HCT116 (cell line): Measurements from ENCODE around the gene FEZF1. TPM values are rescaled to one million over a fixed set of nuclear protein-coding genes. Genes with fewer than 3 reads are reported as not detected.

Experiments
- ATAC-seq: fragments of 200-7000 bp; cut with Tn5 transposase; 2 replicates; pipeline ENCODE4 v1.9.1; 2020; ENCODE audit warnings: mild to moderate bottlenecking, moderate library complexity
- BruUV-seq: library from RNA; stranded (reverse); fragments of 400-500 nt; replicated peaks from 2 replicates; lab custom pipeline; 2021; lab: Mats Ljungman, UMichigan
- CTCF ChIA-PET: fragments of 300-600 bp; sonication (Branson Sonifier 250); formaldehyde crosslinking; loops from one replicate; lab custom pipeline; 2021; ENCODE audit warnings: antibody characterized with exemption; lab: Charles Lee
- POLR2A ChIA-PET: fragments of 300-600, 350-600 bp; sonication (Branson Sonifier 250); formaldehyde crosslinking; loops from one replicate; lab custom pipeline; 2021; ENCODE audit warnings: antibody characterized with exemption; lab: Charles Lee
- RAD21 ChIA-PET, 2 experiments: fragments of 300-600 bp; sonication (Branson Sonifier 250); formaldehyde crosslinking; loops; one replicate each; lab custom pipeline; 2023; ENCODE audit warnings: low total read pairs in 2 of 2; ENCODE audit not compliant: uncharacterized antibody in 2 of 2, unreplicated experiment in 2 of 2, low non-redundant PET in 1 of 2; lab: Charles Lee
- DNase-seq: peaks from one replicate; pipeline ENCODE4 v3.0.0-alpha.2; 2010; ENCODE audit warnings: low read depth, low spot score
- H2AFZ ChIP-seq: fragments of 200-600 bp; shearing (Covaris generic), sonication (generic); 2 replicates; pipeline ENCODE4 v1.6.1; 2017; ENCODE audit warnings: low read depth, mixed run types, mixed read lengths, antibody characterized with exemption, low read length; ENCODE audit not compliant: poor library complexity, severe bottlenecking
- H3K27ac ChIP-seq: 2 replicates; pipeline ENCODE4 v1.5.1; 2012; ENCODE audit warnings: low read depth, low read length
- H3K27me3 ChIP-seq: fragments of 200-600 bp; sonication (generic); 2 replicates; pipeline ENCODE4 v1.6.1; 2016; ENCODE audit warnings: mixed run types, low read length, mixed read lengths; ENCODE audit not compliant: insufficient read depth
- H3K36me3 ChIP-seq, 2 experiments: fragments of 200-500 bp in 1 of 2; fragments of 200-600 bp in 1 of 2; sonication (Bioruptor generic) in 1 of 2; sonication (generic) in 1 of 2; 2 replicates each; pipeline versions ENCODE4 v1.5.1 to v1.6.1; 2014 to 2016; ENCODE audit warnings: low read length in 2 of 2, inconsistent platforms in 1 of 2, mixed read lengths in 1 of 2, mixed run types in 1 of 2; ENCODE audit not compliant: insufficient read depth in 2 of 2, control insufficient read depth in 1 of 2
- H3K4me1 ChIP-seq, 2 experiments: fragments of 200-600 bp in 1 of 2; sonication (generic) in 1 of 2; 2 replicates each; pipeline versions ENCODE4 v1.5.1 to v1.6.1; 2012 to 2017; ENCODE audit warnings: low read length in 2 of 2, inconsistent platforms in 1 of 2, mild to moderate bottlenecking in 1 of 2, mixed read lengths in 1 of 2, mixed run types in 1 of 2, moderate library complexity in 1 of 2; ENCODE audit not compliant: insufficient read depth in 2 of 2, control insufficient read depth in 1 of 2
- H3K4me2 ChIP-seq: fragments of 200-600 bp; sonication (generic); 2 replicates; pipeline ENCODE4 v1.6.1; 2017; ENCODE audit warnings: mixed run types, low read length, mixed read lengths
- H3K4me3 ChIP-seq, 2 experiments: fragments of 200-600 bp in 1 of 2; sonication (generic) in 1 of 2; replicated peaks in 1 of 2; 2 replicates each; pipeline ENCODE4 v1.5.1; 2011 to 2016; ENCODE audit warnings: low read length in 2 of 2, control low read depth in 1 of 2, low read depth in 1 of 2, mild to moderate bottlenecking in 1 of 2, mixed read lengths in 1 of 2, mixed run types in 1 of 2
- H3K79me2 ChIP-seq: fragments of 200-600 bp; sonication (generic); 2 replicates; pipeline ENCODE4 v1.6.1; 2017; ENCODE audit warnings: mild to moderate bottlenecking, mixed run types, low read length, moderate library complexity, mixed read lengths; ENCODE audit not compliant: insufficient read depth
- H3K9ac ChIP-seq: fragments of 200-600 bp; sonication (generic); 2 replicates; pipeline ENCODE4 v1.6.1; 2016; ENCODE audit warnings: low read length, mixed read lengths
- H3K9me2 ChIP-seq: fragments of 200-600 bp; sonication (generic), shearing (Covaris generic); 2 replicates; pipeline ENCODE4 v1.6.1; 2017; ENCODE audit warnings: mixed run types, mild to moderate bottlenecking, moderate library complexity; ENCODE audit not compliant: insufficient read depth
- H3K9me3 ChIP-seq, 2 experiments: fragments of 200-500 bp in 1 of 2; fragments of 200-600 bp in 1 of 2; sonication (Bioruptor generic) in 1 of 2; sonication (generic) in 1 of 2; 2 replicates each; pipeline ENCODE4 v1.6.1; 2014 to 2017; ENCODE audit warnings: low read length in 2 of 2, mixed read lengths in 2 of 2, inconsistent platforms in 1 of 2, low read depth in 1 of 2, mild to moderate bottlenecking in 1 of 2, mixed run types in 1 of 2, moderate library complexity in 1 of 2; ENCODE audit not compliant: control insufficient read depth in 1 of 2, insufficient read depth in 1 of 2
- H4K20me1 ChIP-seq: fragments of 200-600 bp; sonication (generic), shearing (Covaris generic); 2 replicates; pipeline ENCODE4 v1.6.1; 2017; ENCODE audit warnings: mixed run types, mild to moderate bottlenecking, moderate library complexity; ENCODE audit not compliant: insufficient read depth
- CBX3 ChIP-seq: IDR thresholded peaks from 2 replicates; pipeline ENCODE4 v1.6.1; 2012; ENCODE audit warnings: low read depth
- CEBPB ChIP-seq: IDR thresholded peaks from 2 replicates; pipeline ENCODE4 v1.6.1; 2012; ENCODE audit warnings: low read depth
- EZH2 ChIP-seq: fragments of 200-600 bp; sonication (generic); IDR thresholded peaks from 2 replicates; pipeline ENCODE4 v1.6.1; 2017; ENCODE audit warnings: antibody characterized with exemption, mixed run types
- EZH2phosphoT487 ChIP-seq: fragments of 200-600 bp; IDR thresholded peaks from 2 replicates; pipeline ENCODE4 v1.6.1; 2018; ENCODE audit warnings: antibody characterized with exemption, borderline replicate concordance
- FOSL1 ChIP-seq: IDR thresholded peaks from 2 replicates; pipeline ENCODE4 v1.6.1; 2012; ENCODE audit warnings: low read depth
- JUND ChIP-seq: IDR thresholded peaks from 2 replicates; pipeline ENCODE4 v1.6.1; 2012
- MAX ChIP-seq: IDR thresholded peaks from 2 replicates; pipeline ENCODE4 v1.6.1; 2012
- POLR2AphosphoS5 ChIP-seq: IDR thresholded peaks from 2 replicates; pipeline ENCODE4 v1.6.1; 2011; ENCODE audit warnings: mild to moderate bottlenecking, low read depth, low read length, moderate library complexity
- SRF ChIP-seq: IDR thresholded peaks from 2 replicates; pipeline ENCODE4 v1.6.1; 2012; ENCODE audit warnings: low read depth
- TCF7L2 ChIP-seq: IDR thresholded peaks from 2 replicates; pipeline ENCODE4 v1.7.0; 2011; ENCODE audit warnings: borderline replicate concordance, inconsistent platforms; ENCODE audit not compliant: insufficient read depth, insufficient read length; ENCODE audit errors: extremely low read depth
- ZBTB33 ChIP-seq: IDR thresholded peaks from 2 replicates; pipeline ENCODE4 v1.6.1; 2011; ENCODE audit warnings: mild to moderate bottlenecking, low read length, moderate library complexity; ENCODE audit not compliant: insufficient replicate concordance; ENCODE audit errors: extremely low read depth
- ZNF274 ChIP-seq: fragments of 200-500 bp; sonication (Bioruptor generic); IDR thresholded peaks from 2 replicates; pipeline ENCODE4 v1.6.1; 2014; ENCODE audit warnings: mild to moderate bottlenecking, low read depth, low read length, inconsistent platforms
- intact Hi-C: fragments of 100-400 bp; cut with micrococcal nuclease; formaldehyde crosslinking; loops from 2 replicates; pipeline ENCODE4 v1.10.0; 2022
- total RNA-seq: library from RNA; stranded (reverse); gene quantifications from one replicate; pipeline ENCODE4 v1.2.1, GENCODE V29; 2021; ENCODE audit not compliant: unreplicated experiment
- TF ChIP-seq, protein P1 (sequence below): IDR thresholded peaks from 2 replicates; pipeline ENCODE4 v1.6.1; 2012; ENCODE audit warnings: low read depth

FEZF1 gene
- total RNA-seq, 1 experiment from 2014 or later: 0.37 TPM

- no peaks in the 10 kb centered on the region for H3K9me3 ChIP-seq
- no peak overlapping the region for H3K27ac ChIP-seq
- no peaks in the 10 kb centered on the region for H3K79me2 ChIP-seq
- no peak overlapping the region for H3K9ac ChIP-seq
- H3K9me2 ChIP-seq: no peaks in the 10 kb centered on the region
- no peak for ATAC-seq
- ChIA-PET CTCF (no interaction called here), RAD21 (no interaction called here), POLR2A (no interaction called here)
- H2AFZ ChIP-seq: no peak overlapping the region
- no peaks in the 10 kb centered on the region for H4K20me1 ChIP-seq
- intact Hi-C loops: no loop called here
- H3K36me3 ChIP-seq: no peaks in the 10 kb centered on the region
- H3K27me3 ChIP-seq: no peaks in the 10 kb centered on the region
- no peak overlapping the region for H3K4me2 ChIP-seq
- no TSS peak for BruUV-seq
- no peak overlapping the region for H3K4me3 ChIP-seq
- H3K4me1 ChIP-seq: no peaks in the 10 kb centered on the region
- no peak for TF ChIP-seq POLR2AphosphoS5
- TF ChIP-seq JUND: no peak
- TF ChIP-seq TCF7L2: no peak
- TF ChIP-seq, protein P1, sequence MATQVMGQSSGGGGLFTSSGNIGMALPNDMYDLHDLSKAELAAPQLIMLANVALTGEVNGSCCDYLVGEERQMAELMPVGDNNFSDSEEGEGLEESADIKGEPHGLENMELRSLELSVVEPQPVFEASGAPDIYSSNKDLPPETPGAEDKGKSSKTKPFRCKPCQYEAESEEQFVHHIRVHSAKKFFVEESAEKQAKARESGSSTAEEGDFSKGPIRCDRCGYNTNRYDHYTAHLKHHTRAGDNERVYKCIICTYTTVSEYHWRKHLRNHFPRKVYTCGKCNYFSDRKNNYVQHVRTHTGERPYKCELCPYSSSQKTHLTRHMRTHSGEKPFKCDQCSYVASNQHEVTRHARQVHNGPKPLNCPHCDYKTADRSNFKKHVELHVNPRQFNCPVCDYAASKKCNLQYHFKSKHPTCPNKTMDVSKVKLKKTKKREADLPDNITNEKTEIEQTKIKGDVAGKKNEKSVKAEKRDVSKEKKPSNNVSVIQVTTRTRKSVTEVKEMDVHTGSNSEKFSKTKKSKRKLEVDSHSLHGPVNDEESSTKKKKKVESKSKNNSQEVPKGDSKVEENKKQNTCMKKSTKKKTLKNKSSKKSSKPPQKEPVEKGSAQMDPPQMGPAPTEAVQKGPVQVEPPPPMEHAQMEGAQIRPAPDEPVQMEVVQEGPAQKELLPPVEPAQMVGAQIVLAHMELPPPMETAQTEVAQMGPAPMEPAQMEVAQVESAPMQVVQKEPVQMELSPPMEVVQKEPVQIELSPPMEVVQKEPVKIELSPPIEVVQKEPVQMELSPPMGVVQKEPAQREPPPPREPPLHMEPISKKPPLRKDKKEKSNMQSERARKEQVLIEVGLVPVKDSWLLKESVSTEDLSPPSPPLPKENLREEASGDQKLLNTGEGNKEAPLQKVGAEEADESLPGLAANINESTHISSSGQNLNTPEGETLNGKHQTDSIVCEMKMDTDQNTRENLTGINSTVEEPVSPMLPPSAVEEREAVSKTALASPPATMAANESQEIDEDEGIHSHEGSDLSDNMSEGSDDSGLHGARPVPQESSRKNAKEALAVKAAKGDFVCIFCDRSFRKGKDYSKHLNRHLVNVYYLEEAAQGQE: no peak
- no peak for TF ChIP-seq CEBPB
- no peak for TF ChIP-seq ZNF274
- TF ChIP-seq SRF: no peak
- TF ChIP-seq CBX3: no peak
- DNase-seq: no peak
Observed at GRCh38 chr7:122273117-122273516, 31.4 kb downstream of the FEZF1 start.

GRCh38 chr7:122269241-122269640 is 35.3 kb downstream of the FEZF1 start:
- Histone ChIP-seq H3K9me2 (no peaks in the 10 kb centered on the region), H3K9ac (no peak overlapping the region), H3K36me3 (no peaks in the 10 kb centered on the region), H3K27ac (no peak overlapping the region), H3K79me2 (no peaks in the 10 kb centered on the region), H3K9me3 (no peaks in the 10 kb centered on the region), H3K27me3 (no peaks in the 10 kb centered on the region), H4K20me1 (no peaks in the 10 kb centered on the region), H3K4me2 (no peak overlapping the region), H2AFZ (no peak overlapping the region), H3K4me3 (no peak overlapping the region), H3K4me1 (no peaks in the 10 kb centered on the region)
- DNase-seq (no peak), ATAC-seq (no peak)
- RAD21 ChIA-PET: no interaction called here
- POLR2A ChIA-PET: no interaction called here
- no TSS peak for BruUV-seq
- CTCF ChIA-PET: no interaction called here
- intact Hi-C loops: no loop called here
- TF ChIP-seq EZH2phosphoT487 (no peak), CBX3 (no peak), MAX (no peak), FOSL1 (no peak), ZNF274 (no peak), EZH2 (no peak), ZBTB33 (no peak)
